HG03064 (cell line): ENCODE data around the gene SLC35F3.

Experiments used
- ATAC-seq: cut with Tn5 transposase; IDR thresholded peaks from one replicate; pipeline ENCODE4 v1.9.1; 2021; ENCODE audit warnings: low read depth; ENCODE audit not compliant: unreplicated experiment

The SLC35F3 gene

GRCh38 chr1:234373959-234374254, 469.4 kb downstream of the SLC35F3 start:
- peak; percentile 23 for ATAC-seq
